Activated CD8-positive, alpha-beta memory T cell treated with anti-CD3 and anti-CD28 coated beads for 1 hour (primary cell): ENCODE data around the gene GUCY2C.
"Not testable (repeated sequence)": the region's sequence is repeated elsewhere in the genome, so short reads cannot be mapped to it uniquely, and the experiment has no call there.

Source experiments
- DNase-seq, 2 donors: peaks; one replicate each; pipeline ENCODE4 v3.0.0-alpha.2; 2020; ENCODE audit warnings: low read depth in 1 of 2; ENCODE audit errors: extremely low read depth in 1 of 2

The GUCY2C gene

GRCh38 chr12:14696265-14696741 lies at the start of gene GUCY2C:
GUCY2C (minus strand) TSS chr12:14696599; CDS start chr12:14696448, 151 bp downstream.
- DNase-seq, result no peak

GRCh38 chr12:14743061-14743460 lies 46.7 kb upstream of the GUCY2C start:
- DNase-seq, result no peak

GRCh38 chr12:14741942-14742341 lies 45.5 kb upstream of the GUCY2C start:
- no peak for DNase-seq

GRCh38 chr12:14741153-14741552 lies 44.8 kb upstream of the GUCY2C start:
- DNase-seq, result no peak

GRCh38 chr12:14736441-14736840 lies 40.0 kb upstream of the GUCY2C start:
- DNase-seq, result not testable (repeated sequence)

GRCh38 chr12:14731821-14732220 lies 35.4 kb upstream of the GUCY2C start:
- DNase-seq, result no peak

GRCh38 chr12:14729586-14729985 lies 33.2 kb upstream of the GUCY2C start:
- no peak for DNase-seq

GRCh38 chr12:14723763-14724162 lies 27.4 kb upstream of the GUCY2C start:
- peak; percentile 8 to 18 for DNase-seq

GRCh38 chr12:14716848-14717444 lies 20.5 kb upstream of the GUCY2C start:
- DNase-seq, result peak in 1 of 2 donors; percentile 13

- no peak for DNase-seq
Measured at GRCh38 chr12:14714437-14714836, 18.0 kb upstream of the GUCY2C start.

- no peak for DNase-seq
Measured at GRCh38 chr12:14710632-14711320, 14.4 kb upstream of the GUCY2C start.

- DNase-seq, result no peak
Measured at GRCh38 chr12:14701809-14702568, 5.6 kb upstream of the GUCY2C start.

GRCh38 chr12:14700935-14701334 lies 4.5 kb upstream of the GUCY2C start:
- no peak for DNase-seq

GRCh38 chr12:14699923-14700322 lies 3.5 kb upstream of the GUCY2C start:
- DNase-seq, result no peak

- DNase-seq, result no peak
Measured at GRCh38 chr12:14698555-14698954, 2.2 kb upstream of the GUCY2C start.

GRCh38 chr12:14695715-14696141 lies 671 bp downstream of the GUCY2C start:
- no peak for DNase-seq

GRCh38 chr12:14694970-14695369 lies 1.4 kb downstream of the GUCY2C start:
- DNase-seq, result no peak

GRCh38 chr12:14694145-14694714 lies 2.2 kb downstream of the GUCY2C start:
- no peak for DNase-seq

GRCh38 chr12:14693116-14693515 lies 3.3 kb downstream of the GUCY2C start:
- no peak for DNase-seq

GRCh38 chr12:14691560-14691959 lies 4.8 kb downstream of the GUCY2C start:
- no peak for DNase-seq

- no peak for DNase-seq
Measured at GRCh38 chr12:14689996-14690395, 6.4 kb downstream of the GUCY2C start.
